ENCODE measurements around the gene TMPRSS6.

DNA sequence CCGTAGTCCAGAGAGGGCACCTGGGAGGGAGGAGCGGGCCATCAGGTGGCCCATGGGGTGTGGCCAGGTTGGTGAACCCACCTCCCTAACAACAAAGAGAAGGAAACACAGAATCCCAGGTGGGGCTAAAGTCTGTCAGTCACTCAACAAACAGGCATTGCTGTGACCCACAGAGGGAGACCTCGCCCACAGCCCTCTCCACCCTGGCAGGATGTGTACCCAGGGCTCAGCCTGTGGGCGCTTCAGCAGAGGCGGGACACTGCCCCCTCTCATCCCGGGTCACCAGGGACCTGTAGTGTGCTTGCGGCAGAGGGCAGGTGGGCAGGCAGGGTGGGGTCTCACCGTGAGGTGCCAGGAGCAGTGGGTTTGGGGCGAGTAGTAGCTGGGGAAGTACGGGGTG is 25.1 kb downstream of the TMPRSS6 start:
- TF ChIP-seq, protein P1, sequence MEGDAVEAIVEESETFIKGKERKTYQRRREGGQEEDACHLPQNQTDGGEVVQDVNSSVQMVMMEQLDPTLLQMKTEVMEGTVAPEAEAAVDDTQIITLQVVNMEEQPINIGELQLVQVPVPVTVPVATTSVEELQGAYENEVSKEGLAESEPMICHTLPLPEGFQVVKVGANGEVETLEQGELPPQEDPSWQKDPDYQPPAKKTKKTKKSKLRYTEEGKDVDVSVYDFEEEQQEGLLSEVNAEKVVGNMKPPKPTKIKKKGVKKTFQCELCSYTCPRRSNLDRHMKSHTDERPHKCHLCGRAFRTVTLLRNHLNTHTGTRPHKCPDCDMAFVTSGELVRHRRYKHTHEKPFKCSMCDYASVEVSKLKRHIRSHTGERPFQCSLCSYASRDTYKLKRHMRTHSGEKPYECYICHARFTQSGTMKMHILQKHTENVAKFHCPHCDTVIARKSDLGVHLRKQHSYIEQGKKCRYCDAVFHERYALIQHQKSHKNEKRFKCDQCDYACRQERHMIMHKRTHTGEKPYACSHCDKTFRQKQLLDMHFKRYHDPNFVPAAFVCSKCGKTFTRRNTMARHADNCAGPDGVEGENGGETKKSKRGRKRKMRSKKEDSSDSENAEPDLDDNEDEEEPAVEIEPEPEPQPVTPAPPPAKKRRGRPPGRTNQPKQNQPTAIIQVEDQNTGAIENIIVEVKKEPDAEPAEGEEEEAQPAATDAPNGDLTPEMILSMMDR (IDR thresholded peaks at IDR 0.05), result no peak
- no peak for TF ChIP-seq POLR2A (IDR thresholded peaks at IDR 0.05)
- TF ChIP-seq EP300 (IDR thresholded peaks at IDR 0.05), result no peak
